Measurements from ENCODE around the gene SOCS2. TPM values are rescaled to one million over a fixed set of nuclear protein-coding genes. Genes with fewer than 3 reads are reported as not detected.
A peak's percentile ranks its signal among the peaks of the same experiment; 100 is the strongest.

The SOCS2 gene
- total RNA-seq, 1 donor, result 6.9 TPM

DNA sequence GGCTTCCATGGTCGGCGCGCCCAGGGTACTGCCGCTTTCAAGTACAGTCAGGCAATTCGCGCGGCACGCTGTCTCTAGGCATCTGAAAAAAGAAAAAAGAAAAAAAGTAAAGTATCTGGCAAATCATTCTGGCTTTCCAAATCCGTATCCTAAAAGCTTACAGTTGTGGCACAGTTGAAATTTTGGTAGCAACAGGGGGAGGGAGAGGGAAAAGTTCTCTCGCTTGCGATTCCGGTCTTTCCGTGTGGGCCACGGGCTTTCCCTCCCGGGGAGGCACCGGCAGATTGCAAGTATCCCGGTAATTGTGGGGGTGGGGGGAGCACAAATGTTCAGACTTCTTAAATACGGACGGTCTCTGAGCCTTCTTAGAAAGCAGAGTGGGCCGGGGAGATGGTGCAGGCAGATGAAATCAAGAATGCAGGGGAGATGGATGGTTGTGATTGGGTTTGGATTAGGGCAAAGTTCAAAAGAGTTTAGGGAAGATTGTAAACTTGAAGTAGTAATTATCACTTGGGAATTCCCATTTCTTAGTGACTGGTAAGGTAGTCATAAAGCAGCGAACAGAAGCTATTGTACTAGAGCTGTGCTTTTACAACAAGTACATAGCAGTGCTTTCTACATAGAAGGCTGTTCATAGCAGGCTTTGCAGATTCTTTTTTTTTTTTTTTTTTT, 1.2 kb downstream of the SOCS2 start:
- Histone ChIP-seq H3K9me3 (ENCODE audit: low read depth, low read length) (no peaks in the 10 kb centered on the region), H3K4me1 (ENCODE audit: insufficient read depth, low read length) (peaks cover 40% of the 10 kb centered on the region), H3K4me3 (ENCODE audit: low read length) (peak overlapping the region; percentile 63), H3K27me3 (ENCODE audit: insufficient read depth, low read length) (peaks cover 73% of the 10 kb centered on the region)

- Histone ChIP-seq H3K4me3 (ENCODE audit: low read length) (no peak overlapping the region), H3K9me3 (ENCODE audit: low read depth, low read length) (no peaks in the 10 kb centered on the region), H3K27me3 (ENCODE audit: insufficient read depth, low read length) (peaks cover 61% of the 10 kb centered on the region), H3K4me1 (ENCODE audit: insufficient read depth, low read length) (peaks cover 16% of the 10 kb centered on the region)
Observed at GRCh38 chr12:93577222-93577621, 4.7 kb downstream of the SOCS2 start.

DNA sequence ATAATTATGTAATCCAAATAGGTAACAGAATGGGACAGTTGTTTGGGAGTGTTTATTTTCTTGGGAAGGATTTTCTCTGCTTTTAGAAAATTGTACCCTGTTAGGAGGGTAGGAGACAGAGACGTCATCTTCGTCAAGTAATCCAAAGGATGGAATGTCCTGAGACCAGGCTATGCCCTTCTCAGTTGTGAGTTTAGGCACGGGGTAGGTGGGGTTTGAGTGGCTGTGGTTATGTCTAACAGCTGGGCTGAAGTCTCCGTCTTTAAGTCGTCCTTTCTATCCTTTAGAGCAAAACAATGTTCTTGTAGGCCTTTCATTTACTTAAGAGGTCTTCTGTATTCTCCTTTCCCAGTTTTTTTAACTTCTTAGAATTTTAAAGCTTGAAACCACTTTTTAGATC, 5.7 kb downstream of the SOCS2 start:
- Histone ChIP-seq H3K9me3 (ENCODE audit: low read depth, low read length) (no peaks in the 10 kb centered on the region), H3K4me1 (ENCODE audit: insufficient read depth, low read length) (peaks cover 6% of the 10 kb centered on the region), H3K27me3 (ENCODE audit: insufficient read depth, low read length) (peaks cover 51% of the 10 kb centered on the region), H3K4me3 (ENCODE audit: low read length) (no peak overlapping the region)

GRCh38 chr12:93580682-93581081, 8.2 kb downstream of the SOCS2 start:
- Histone ChIP-seq H3K9me3 (ENCODE audit: low read depth, low read length) (no peaks in the 10 kb centered on the region), H3K4me1 (ENCODE audit: insufficient read depth, low read length) (no peaks in the 10 kb centered on the region), H3K4me3 (ENCODE audit: low read length) (no peak overlapping the region), H3K27me3 (ENCODE audit: insufficient read depth, low read length) (peaks cover 29% of the 10 kb centered on the region)

DNA sequence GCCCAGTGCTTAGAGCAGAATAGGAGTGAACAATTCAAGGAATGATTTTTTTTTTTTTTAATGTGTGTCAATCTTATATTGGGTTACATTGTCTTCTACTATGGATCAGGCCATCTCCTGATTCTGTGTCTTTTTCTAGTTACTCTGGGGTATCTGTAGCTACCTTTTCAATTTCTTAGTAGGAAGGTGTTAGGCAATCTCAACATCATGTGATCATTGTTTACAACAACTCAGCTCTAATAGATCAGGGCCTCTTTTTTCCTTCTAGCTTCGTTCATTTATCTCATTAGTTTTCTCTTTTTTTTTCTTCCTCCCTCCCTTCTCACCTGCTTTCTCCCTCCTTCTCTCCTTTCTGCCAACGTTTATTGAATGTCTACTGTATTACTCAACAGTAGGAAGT, 8.9 kb downstream of the SOCS2 start:
- Histone ChIP-seq H3K9me3 (ENCODE audit: low read depth, low read length) (no peaks in the 10 kb centered on the region), H3K4me1 (ENCODE audit: insufficient read depth, low read length) (no peaks in the 10 kb centered on the region), H3K27me3 (ENCODE audit: insufficient read depth, low read length) (peaks cover 22% of the 10 kb centered on the region), H3K4me3 (ENCODE audit: low read length) (no peak overlapping the region)

DNA sequence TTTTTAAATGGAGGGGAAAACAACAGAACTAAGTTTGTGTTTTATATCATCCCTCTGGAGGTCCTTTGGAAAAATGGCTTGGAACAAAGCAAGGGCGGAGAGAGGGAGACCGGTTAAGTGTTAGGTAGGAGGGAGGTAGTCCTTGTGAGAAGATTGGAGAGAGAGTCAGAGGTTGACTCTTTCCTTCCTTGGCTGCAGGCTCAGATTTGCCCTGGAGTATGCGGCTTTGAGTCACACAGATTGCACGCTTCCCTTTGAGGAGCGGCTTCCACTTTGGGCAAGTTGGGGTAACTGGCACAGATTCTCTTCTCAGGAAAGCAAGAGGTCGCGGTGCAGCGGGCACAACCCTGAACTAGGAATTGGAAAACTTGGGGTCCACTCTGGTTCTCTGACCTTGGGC, 9.9 kb downstream of the SOCS2 start:
- Histone ChIP-seq H3K4me1 (ENCODE audit: insufficient read depth, low read length) (no peaks in the 10 kb centered on the region), H3K27me3 (ENCODE audit: insufficient read depth, low read length) (peaks cover 13% of the 10 kb centered on the region), H3K9me3 (ENCODE audit: low read depth, low read length) (no peaks in the 10 kb centered on the region), H3K4me3 (ENCODE audit: low read length) (no peak overlapping the region)

DNA sequence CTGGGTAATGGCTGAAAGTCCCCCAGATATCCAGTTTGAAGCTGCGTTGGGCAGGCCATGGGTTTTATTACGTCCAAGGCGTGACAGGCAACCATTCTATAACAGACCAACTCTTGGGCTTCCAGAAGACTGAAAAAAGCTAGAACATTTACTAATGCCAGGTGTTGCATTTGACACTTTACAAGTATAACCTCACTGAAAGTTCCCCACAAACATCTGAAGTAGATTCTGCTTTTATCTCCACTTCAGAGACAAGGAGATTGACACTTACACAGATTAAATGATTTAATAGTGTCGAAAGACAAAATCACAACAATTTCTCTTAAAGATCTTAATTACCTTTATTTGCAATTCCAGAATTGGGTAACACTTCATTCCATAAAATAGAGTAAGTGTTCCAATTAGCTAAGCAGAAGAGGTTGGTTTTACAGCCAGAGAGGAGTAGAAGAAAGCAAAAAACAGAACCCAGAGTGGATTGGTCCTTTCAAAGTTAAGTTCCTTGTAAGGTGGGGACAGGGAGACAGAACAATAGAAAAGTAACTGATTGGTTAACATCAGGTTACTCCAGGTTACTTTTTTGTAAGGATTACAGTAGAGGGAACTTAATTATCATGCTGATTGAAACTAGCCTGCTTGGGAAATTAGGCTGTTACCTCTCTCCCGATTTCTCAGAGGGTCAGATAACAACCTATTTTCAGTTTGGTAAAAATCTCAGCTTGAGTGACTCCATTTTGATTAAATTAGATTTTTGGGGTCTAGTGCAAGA, 11.3 kb downstream of the SOCS2 start:
- no peaks in the 10 kb centered on the region for H3K9me3 ChIP-seq (ENCODE audit: low read depth, low read length)
- H3K4me1 ChIP-seq (ENCODE audit: insufficient read depth, low read length), result peaks cover 4% of the 10 kb centered on the region
- no peak overlapping the region for H3K4me3 ChIP-seq (ENCODE audit: low read length)
- H3K27me3 ChIP-seq (ENCODE audit: insufficient read depth, low read length), result peaks cover 3% of the 10 kb centered on the region

DNA sequence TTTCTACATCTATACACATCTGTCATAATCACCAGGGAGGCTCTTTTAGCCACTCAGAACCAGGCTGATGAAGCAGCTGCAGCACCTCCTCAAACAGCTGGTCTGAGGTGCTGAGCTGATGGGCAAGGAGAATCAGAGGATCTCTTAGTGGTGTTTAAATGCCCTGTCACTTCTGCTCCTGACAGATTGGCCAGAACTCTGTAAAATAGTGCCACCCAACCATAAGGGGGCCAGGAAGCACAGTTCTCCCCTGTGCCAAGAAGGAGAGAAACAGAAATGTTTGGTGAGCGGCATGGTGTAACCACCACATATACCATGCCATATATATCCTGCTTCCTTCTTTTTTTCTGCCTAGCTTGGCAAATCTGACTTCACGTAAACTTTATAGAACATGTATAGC, 12.8 kb downstream of the SOCS2 start:
- Histone ChIP-seq H3K27me3 (ENCODE audit: insufficient read depth, low read length) (peaks cover 12% of the 10 kb centered on the region), H3K9me3 (ENCODE audit: low read depth, low read length) (no peaks in the 10 kb centered on the region), H3K4me3 (ENCODE audit: low read length) (no peak overlapping the region), H3K4me1 (ENCODE audit: insufficient read depth, low read length) (peaks cover 4% of the 10 kb centered on the region)

GRCh38 chr12:93587611-93588010, 15.1 kb downstream of the SOCS2 start:
- H3K4me1 ChIP-seq (ENCODE audit: insufficient read depth, low read length), result peaks cover 14% of the 10 kb centered on the region
- H3K9me3 ChIP-seq (ENCODE audit: low read depth, low read length), result no peaks in the 10 kb centered on the region
- peaks cover 32% of the 10 kb centered on the region for H3K27me3 ChIP-seq (ENCODE audit: insufficient read depth, low read length)
- no peak overlapping the region for H3K4me3 ChIP-seq (ENCODE audit: low read length)

- Histone ChIP-seq H3K9me3 (ENCODE audit: low read depth, low read length) (no peaks in the 10 kb centered on the region), H3K27me3 (ENCODE audit: insufficient read depth, low read length) (peaks cover 46% of the 10 kb centered on the region), H3K4me1 (ENCODE audit: insufficient read depth, low read length) (peaks cover 14% of the 10 kb centered on the region)
Observed at GRCh38 chr12:93589081-93589480, 16.6 kb downstream of the SOCS2 start.

GRCh38 chr12:93591137-93591868, 18.8 kb downstream of the SOCS2 start:
- Histone ChIP-seq H3K4me3 (ENCODE audit: low read length) (peak overlapping the region; percentile 31), H3K27me3 (ENCODE audit: insufficient read depth, low read length) (peaks cover 62% of the 10 kb centered on the region), H3K9me3 (ENCODE audit: low read depth, low read length) (no peaks in the 10 kb centered on the region), H3K4me1 (ENCODE audit: insufficient read depth, low read length) (peaks cover 14% of the 10 kb centered on the region)

More at GRCh38 chr12:93589081-93589480, 16.6 kb downstream of the SOCS2 start:
- no peak overlapping the region for H3K4me3 ChIP-seq (ENCODE audit: low read length)

DNA sequence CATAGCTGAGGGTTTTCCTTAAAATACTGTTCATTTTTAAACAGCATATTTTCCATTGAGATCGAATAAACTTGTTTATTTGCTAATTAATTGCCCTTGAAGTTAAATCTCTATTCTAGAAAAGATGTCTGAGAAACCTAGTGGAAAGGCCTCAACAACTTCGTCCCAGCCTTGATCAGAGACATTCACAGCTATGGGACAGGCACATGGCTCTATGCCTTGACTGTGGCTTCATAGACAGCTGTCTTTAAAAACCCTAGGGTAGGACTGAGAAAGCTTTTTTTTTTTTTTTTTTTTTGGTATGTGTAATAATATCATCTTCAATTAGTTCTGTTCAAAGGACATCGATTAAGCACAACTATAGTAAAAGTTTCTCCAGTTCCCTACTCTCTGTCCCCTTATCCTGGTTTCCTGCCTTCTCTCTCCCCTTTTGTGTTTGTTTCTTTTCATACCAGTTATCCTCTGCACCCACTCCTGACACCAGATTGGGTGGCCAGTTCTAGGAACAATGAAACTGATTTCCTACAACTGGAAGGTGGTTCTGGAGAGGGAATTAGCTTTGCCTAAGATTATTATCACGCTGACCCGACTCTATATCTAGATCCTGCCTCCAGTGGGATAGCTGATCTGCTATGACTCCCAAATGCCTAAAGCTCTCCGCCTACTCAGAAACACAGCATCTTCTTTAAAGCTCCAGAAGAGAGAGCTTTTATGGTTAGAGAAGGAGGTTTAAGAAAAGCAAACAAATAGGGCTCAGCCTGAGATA, 20.3 kb downstream of the SOCS2 start:
- Histone ChIP-seq H3K9me3 (ENCODE audit: low read depth, low read length) (no peaks in the 10 kb centered on the region), H3K4me1 (ENCODE audit: insufficient read depth, low read length) (peaks cover 12% of the 10 kb centered on the region), H3K27me3 (ENCODE audit: insufficient read depth, low read length) (peaks cover 62% of the 10 kb centered on the region), H3K4me3 (ENCODE audit: low read length) (no peak overlapping the region)

DNA sequence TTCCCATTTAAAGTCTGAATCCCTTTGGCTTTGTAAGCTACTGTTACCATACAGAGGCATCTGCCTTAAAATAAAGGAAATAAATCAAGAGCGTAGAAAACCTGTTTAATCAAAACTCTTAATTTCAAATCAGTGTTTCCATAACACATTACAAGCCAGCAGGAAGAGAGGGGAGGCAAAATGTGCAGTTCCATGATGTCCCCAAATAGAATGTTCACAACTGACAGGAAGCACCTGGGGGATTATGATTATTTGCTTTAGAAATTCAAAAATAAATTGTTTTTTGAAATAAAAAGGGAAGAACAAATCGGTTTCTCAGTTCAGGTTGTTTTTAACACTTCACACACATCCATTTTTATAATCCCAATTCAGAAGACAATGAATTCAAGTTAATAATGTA, 21.4 kb downstream of the SOCS2 start:
- Histone ChIP-seq H3K27me3 (ENCODE audit: insufficient read depth, low read length) (peaks cover 62% of the 10 kb centered on the region), H3K9me3 (ENCODE audit: low read depth, low read length) (no peaks in the 10 kb centered on the region), H3K4me1 (ENCODE audit: insufficient read depth, low read length) (peaks cover 11% of the 10 kb centered on the region), H3K4me3 (ENCODE audit: low read length) (no peak overlapping the region)

DNA sequence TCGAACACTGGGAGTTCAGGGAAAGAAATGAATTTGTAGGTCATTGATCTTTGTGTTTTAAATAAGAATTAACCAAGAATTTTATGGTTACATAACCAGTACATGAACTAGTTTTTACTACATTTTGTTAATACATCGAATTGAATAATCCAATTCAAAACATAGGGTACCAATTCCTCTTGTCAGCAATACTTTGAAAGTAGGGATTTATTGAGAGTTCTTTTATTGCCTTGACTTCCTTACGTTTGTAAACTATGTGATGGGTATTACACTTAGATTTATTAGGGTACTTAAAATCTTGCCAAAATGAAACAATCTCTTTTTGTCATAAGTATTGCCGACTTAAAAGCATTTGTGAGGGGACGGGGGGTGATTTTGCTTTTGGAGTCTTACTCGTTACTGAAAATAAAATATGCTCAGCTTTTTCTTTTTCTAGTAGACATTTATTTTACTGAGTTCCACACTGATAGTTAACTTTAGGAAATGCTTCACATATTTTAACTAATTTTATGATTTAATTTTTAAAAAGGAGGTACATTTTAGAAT, 22.4 kb downstream of the SOCS2 start:
- H3K27me3 ChIP-seq (ENCODE audit: insufficient read depth, low read length), result peaks cover 58% of the 10 kb centered on the region
- no peaks in the 10 kb centered on the region for H3K9me3 ChIP-seq (ENCODE audit: low read depth, low read length)
- no peak overlapping the region for H3K4me3 ChIP-seq (ENCODE audit: low read length)
- peaks cover 11% of the 10 kb centered on the region for H3K4me1 ChIP-seq (ENCODE audit: insufficient read depth, low read length)
